ENCODE data around the gene COX7A2. TPM values are rescaled to one million over a fixed set of nuclear protein-coding genes. Genes with fewer than 3 reads are reported as not detected.

Gene COX7A2
- total and polyA plus RNA-seq, 10 of the 15 experiments (the other 5 are each of a cell fraction or from before 2014, with no cell fraction given) = 199 to 1,834 (median 576) TPM

DNA sequence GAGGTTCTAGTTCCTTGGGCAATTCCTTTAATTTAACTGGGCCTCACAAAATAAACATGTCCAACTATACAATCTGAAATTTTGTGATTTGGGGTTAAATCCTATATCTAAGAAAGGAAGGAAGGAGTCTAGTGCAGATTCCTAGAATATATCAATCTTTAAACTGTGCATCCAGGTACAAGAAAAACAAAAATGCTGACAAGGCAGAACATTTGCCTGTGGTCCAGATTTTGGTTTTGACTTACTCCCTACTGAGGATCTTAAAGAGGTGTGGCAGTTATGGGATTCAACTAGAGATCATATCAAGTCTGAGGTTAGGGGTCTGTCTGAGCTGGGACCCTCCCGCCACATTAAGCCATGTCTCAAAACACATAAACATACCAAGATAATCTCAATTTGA, 17.7 kb upstream of the COX7A2 start:
- no peak overlapping the region for H3K27ac ChIP-seq (ENCODE audit: control insufficient read depth, insufficient read depth)
- 91% methylated on average over 1 of the region's 1 CpG for WGBS (ENCODE audit: insufficient coverage, insufficient replicate concordance, low lambda C conversion rate, missing lambda C conversion rate)
- BruUV-seq (replicated peaks) = no TSS peak
- no peak overlapping the region for H3K9ac ChIP-seq (ENCODE audit: control insufficient read depth, insufficient read depth, low read length)
- RAD21 ChIA-PET (ENCODE audit: unreplicated experiment) = no interaction called here
- H3K36me3 ChIP-seq (ENCODE audit: control insufficient read depth in 2 of 2, insufficient read depth in 2 of 2, low read length in 1 of 2) = peaks cover 1 to 26% of the 10 kb centered on the region in 2 experiments; a peak in 2 of 4 replicates
- no peaks in the 10 kb centered on the region for H3K27me3 ChIP-seq (replicated peaks in 1 of 2; ENCODE audit: control insufficient read depth in 2 of 2, insufficient read depth in 2 of 2, low read length in 1 of 2)
- TF ChIP-seq NFYB (IDR thresholded peaks at IDR 0.05; ENCODE audit: insufficient read depth, low read depth, low read length) (no peak), ZNF384 (IDR thresholded peaks at IDR 0.05; ENCODE audit: borderline replicate concordance, low read depth, low read length) (no peak), HDAC2 (IDR thresholded peaks at IDR 0.05) (no peak), SREBF1 (IDR thresholded peaks at IDR 0.05; ENCODE audit: low read length) (no peak), ZNF217 (IDR thresholded peaks at IDR 0.05) (no peak), BHLHE40 (IDR thresholded peaks at IDR 0.05; ENCODE audit: borderline replicate concordance in 1 of 2, low read depth in 2 of 2, low read length in 1 of 2) (no peak), KDM1A (IDR thresholded peaks at IDR 0.05; ENCODE audit: borderline replicate concordance) (no peak)
- TF ChIP-seq, protein P1, sequence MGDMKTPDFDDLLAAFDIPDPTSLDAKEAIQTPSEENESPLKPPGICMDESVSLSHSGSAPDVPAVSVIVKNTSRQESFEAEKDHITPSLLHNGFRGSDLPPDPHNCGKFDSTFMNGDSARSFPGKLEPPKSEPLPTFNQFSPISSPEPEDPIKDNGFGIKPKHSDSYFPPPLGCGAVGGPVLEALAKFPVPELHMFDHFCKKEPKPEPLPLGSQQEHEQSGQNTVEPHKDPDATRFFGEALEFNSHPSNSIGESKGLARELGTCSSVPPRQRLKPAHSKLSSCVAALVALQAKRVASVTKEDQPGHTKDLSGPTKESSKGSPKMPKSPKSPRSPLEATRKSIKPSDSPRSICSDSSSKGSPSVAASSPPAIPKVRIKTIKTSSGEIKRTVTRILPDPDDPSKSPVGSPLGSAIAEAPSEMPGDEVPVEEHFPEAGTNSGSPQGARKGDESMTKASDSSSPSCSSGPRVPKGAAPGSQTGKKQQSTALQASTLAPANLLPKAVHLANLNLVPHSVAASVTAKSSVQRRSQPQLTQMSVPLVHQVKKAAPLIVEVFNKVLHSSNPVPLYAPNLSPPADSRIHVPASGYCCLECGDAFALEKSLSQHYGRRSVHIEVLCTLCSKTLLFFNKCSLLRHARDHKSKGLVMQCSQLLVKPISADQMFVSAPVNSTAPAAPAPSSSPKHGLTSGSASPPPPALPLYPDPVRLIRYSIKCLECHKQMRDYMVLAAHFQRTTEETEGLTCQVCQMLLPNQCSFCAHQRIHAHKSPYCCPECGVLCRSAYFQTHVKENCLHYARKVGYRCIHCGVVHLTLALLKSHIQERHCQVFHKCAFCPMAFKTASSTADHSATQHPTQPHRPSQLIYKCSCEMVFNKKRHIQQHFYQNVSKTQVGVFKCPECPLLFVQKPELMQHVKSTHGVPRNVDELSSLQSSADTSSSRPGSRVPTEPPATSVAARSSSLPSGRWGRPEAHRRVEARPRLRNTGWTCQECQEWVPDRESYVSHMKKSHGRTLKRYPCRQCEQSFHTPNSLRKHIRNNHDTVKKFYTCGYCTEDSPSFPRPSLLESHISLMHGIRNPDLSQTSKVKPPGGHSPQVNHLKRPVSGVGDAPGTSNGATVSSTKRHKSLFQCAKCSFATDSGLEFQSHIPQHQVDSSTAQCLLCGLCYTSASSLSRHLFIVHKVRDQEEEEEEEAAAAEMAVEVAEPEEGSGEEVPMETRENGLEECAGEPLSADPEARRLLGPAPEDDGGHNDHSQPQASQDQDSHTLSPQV (IDR thresholded peaks at IDR 0.05) = no peak
- TF ChIP-seq, protein P2, sequence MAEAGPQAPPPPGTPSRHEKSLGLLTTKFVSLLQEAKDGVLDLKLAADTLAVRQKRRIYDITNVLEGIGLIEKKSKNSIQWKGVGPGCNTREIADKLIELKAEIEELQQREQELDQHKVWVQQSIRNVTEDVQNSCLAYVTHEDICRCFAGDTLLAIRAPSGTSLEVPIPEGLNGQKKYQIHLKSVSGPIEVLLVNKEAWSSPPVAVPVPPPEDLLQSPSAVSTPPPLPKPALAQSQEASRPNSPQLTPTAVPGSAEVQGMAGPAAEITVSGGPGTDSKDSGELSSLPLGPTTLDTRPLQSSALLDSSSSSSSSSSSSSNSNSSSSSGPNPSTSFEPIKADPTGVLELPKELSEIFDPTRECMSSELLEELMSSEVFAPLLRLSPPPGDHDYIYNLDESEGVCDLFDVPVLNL (IDR thresholded peaks at IDR 0.05; ENCODE audit: low read depth, low read length) = no peak
- TF ChIP-seq, protein P3, sequence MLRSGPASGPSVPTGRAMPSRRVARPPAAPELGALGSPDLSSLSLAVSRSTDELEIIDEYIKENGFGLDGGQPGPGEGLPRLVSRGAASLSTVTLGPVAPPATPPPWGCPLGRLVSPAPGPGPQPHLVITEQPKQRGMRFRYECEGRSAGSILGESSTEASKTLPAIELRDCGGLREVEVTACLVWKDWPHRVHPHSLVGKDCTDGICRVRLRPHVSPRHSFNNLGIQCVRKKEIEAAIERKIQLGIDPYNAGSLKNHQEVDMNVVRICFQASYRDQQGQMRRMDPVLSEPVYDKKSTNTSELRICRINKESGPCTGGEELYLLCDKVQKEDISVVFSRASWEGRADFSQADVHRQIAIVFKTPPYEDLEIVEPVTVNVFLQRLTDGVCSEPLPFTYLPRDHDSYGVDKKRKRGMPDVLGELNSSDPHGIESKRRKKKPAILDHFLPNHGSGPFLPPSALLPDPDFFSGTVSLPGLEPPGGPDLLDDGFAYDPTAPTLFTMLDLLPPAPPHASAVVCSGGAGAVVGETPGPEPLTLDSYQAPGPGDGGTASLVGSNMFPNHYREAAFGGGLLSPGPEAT (IDR thresholded peaks at IDR 0.05; ENCODE audit: low read depth) = no peak
- TF ChIP-seq, protein P4, sequence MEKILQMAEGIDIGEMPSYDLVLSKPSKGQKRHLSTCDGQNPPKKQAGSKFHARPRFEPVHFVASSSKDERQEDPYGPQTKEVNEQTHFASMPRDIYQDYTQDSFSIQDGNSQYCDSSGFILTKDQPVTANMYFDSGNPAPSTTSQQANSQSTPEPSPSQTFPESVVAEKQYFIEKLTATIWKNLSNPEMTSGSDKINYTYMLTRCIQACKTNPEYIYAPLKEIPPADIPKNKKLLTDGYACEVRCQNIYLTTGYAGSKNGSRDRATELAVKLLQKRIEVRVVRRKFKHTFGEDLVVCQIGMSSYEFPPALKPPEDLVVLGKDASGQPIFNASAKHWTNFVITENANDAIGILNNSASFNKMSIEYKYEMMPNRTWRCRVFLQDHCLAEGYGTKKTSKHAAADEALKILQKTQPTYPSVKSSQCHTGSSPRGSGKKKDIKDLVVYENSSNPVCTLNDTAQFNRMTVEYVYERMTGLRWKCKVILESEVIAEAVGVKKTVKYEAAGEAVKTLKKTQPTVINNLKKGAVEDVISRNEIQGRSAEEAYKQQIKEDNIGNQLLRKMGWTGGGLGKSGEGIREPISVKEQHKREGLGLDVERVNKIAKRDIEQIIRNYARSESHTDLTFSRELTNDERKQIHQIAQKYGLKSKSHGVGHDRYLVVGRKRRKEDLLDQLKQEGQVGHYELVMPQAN (conservative IDR thresholded peaks at IDR 0.05) = no peak
- FAIRE-seq = no peak
- no peak for ATAC-seq
- H2AFZ ChIP-seq (ENCODE audit: control insufficient read depth, low read depth, low read length) = no peak overlapping the region
- intact Hi-C loops (cut with micrococcal nuclease; ENCODE audit: unreplicated experiment) (no loop called here), in situ Hi-C loops (cut with MboI) (no loop called here)
- H3K4me1 ChIP-seq (ENCODE audit: control insufficient read depth, insufficient read depth, low read length) = no peaks in the 10 kb centered on the region
- no peak overlapping the region for H3K4me3 ChIP-seq
- SMC1A ChIA-PET (ENCODE audit: uncharacterized antibody, unreplicated experiment) = interaction anchor here (1.1 to 1.9 kb wide), 4 partner anchors 15 to 105 kb away, joined by 3 to 5 read pairs (median 4); no protein-coding TSS in a partner anchor
- POLR2A ChIA-PET = no interaction called here
- H3K79me2 ChIP-seq (ENCODE audit: control insufficient read depth, insufficient read depth, low read length) = peaks cover 23% of the 10 kb centered on the region
- DNase-seq (ENCODE audit: low read depth, low spot score) = no peak
- no peaks in the 10 kb centered on the region for H4K20me1 ChIP-seq (ENCODE audit: control insufficient read depth, insufficient read depth)
- no peaks in the 10 kb centered on the region for H3K9me3 ChIP-seq (replicated peaks; ENCODE audit: control insufficient read depth, insufficient read depth, low read length)
- H3K4me2 ChIP-seq (ENCODE audit: control insufficient read depth, insufficient read depth) = no peak overlapping the region
- CTCF ChIA-PET = interaction anchor here (1.2 to 1.4 kb wide), 3 partner anchors 14 to 285 kb away, joined by 3 to 4 read pairs (median 4); no protein-coding TSS in a partner anchor

Measured in GM12878 (cell line).